Duodenal mucosa (tissue), 2 donors: ENCODE measurements around the gene DRC7.

Source experiments
- H3K27ac ChIP-seq: one replicate; pipeline ENCODE4 v1.7.0; 2013; ENCODE audit warnings: low read depth, low read length
- H3K27me3 ChIP-seq, 2 donors: one replicate each; pipeline ENCODE4 v1.7.0; 2013; ENCODE audit warnings: low read length in 2 of 2, control low read depth in 1 of 2; ENCODE audit not compliant: insufficient read depth in 2 of 2, control insufficient read depth in 1 of 2
- H3K36me3 ChIP-seq, 2 donors: one replicate each; pipeline ENCODE4 v1.7.0; 2013; ENCODE audit warnings: low read length in 2 of 2, control low read depth in 1 of 2; ENCODE audit not compliant: insufficient read depth in 2 of 2, control insufficient read depth in 1 of 2
- H3K4me1 ChIP-seq, 2 donors: one replicate each; pipeline ENCODE4 v1.7.0; 2013; ENCODE audit warnings: low read length in 2 of 2, control low read depth in 1 of 2; ENCODE audit not compliant: insufficient read depth in 2 of 2, control insufficient read depth in 1 of 2
- H3K4me3 ChIP-seq, 2 donors: one replicate each; pipeline ENCODE4 v1.7.0; 2013; ENCODE audit warnings: low read length in 2 of 2, low read depth in 1 of 2
- H3K9ac ChIP-seq, 2 donors: one replicate each; pipeline ENCODE4 v1.7.0; 2013; ENCODE audit warnings: low read length in 2 of 2, low read depth in 1 of 2
- H3K9me3 ChIP-seq, 2 donors: one replicate each; pipeline ENCODE4 v1.7.0; 2013; ENCODE audit warnings: low read length in 2 of 2, control low read depth in 1 of 2; ENCODE audit not compliant: control insufficient read depth in 1 of 2

DRC7 gene

DNA sequence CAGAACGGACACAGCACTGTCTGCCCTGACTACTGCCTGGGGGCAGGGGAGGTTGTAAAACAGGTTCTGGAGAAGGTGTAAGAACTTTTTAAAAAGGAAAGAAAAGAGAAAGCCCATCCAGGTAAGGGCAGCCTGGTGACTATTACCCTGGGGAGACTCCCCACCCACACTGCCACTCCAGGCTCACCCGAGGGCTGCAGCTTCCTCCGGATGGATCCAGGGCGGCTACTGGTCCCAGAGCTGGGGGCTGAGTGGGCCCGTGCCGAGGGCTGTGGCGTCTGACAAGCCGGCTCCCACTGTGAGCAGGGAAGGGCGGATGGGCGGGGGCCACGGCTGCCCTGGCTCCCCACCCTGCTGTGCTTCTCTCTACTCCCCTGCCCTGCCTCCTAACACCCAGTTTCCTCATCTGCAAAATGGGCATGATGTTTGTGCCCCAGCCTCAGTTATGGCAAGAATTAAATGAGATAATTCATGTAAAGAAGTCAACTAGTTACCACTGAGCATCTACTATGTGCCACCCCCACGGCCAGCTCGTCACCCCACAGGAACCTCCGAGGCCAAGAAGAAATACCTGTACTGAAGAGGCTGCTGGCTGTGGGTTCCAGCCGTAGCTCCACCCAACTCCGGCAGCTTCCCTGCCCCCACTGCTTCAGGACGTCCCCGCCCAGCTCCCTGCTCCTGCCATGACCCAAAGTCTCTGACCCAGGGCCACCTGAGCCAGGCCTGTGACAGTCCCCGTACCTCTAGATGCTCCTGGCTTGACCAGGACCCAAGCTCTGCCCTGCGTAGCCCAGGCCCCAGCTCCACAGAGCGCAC lies 65.1 kb downstream of the DRC7 start:
- Histone ChIP-seq H3K4me3 (no peak overlapping the region), H3K27ac (no peak overlapping the region), H3K36me3 (peaks cover 0 to 28% of the 10 kb centered on the region in 2 donors)

DNA sequence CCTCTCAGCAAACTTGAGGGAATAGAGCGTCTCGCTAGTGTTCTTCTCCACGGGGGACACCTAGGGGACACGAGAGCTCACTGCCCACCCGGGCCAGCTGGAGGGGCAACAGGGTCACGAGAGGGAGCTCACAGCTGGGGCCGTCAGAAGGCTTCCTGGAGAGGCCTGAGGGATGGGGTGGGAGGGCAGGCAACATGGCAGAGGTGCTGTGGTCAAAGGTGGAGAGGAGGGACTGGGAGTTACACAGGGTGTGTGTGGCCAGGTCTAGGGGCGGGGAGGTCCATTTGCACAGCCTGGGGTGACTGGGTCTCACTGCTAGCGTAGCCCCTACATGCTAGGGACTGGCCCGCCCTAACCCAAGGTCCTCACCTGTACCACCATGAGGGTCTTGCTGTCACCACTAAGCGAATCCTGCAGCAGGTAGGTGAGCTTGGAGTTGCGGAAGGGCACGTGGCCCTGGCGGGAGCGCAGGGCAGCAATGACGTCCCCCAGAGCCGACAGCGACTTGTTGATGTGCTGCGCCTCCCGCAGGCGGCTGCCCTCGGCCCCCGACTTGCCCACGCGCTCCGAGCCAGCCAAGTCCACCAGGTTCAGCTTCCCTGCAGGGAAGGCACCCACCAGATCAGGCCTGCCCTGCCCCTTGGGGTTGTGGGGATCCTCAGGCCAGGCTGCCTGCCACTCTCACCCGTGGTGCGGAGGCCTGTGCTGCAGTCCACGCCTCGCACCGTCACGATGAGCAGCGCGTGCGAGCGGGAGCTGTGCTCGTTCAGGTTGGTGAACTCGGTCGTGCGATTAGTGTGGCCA lies 66.0 kb downstream of the DRC7 start:
- peaks cover 0 to 4% of the 10 kb centered on the region in 2 donors for H3K4me1 ChIP-seq
- no peaks in the 10 kb centered on the region for H3K9me3 ChIP-seq
- peaks cover 0 to 20% of the 10 kb centered on the region in 2 donors for H3K36me3 ChIP-seq
- H3K4me3 ChIP-seq: no peak overlapping the region
- H3K27ac ChIP-seq: no peak overlapping the region
- no peaks in the 10 kb centered on the region for H3K27me3 ChIP-seq
- no peak overlapping the region for H3K9ac ChIP-seq

More for the DNA sequence above, 65.1 kb downstream of the DRC7 start:
- no peaks in the 10 kb centered on the region for H3K27me3 ChIP-seq
- H3K4me1 ChIP-seq: peaks cover 0 to 4% of the 10 kb centered on the region in 2 donors
- no peaks in the 10 kb centered on the region for H3K9me3 ChIP-seq
- no peak overlapping the region for H3K9ac ChIP-seq

DNA sequence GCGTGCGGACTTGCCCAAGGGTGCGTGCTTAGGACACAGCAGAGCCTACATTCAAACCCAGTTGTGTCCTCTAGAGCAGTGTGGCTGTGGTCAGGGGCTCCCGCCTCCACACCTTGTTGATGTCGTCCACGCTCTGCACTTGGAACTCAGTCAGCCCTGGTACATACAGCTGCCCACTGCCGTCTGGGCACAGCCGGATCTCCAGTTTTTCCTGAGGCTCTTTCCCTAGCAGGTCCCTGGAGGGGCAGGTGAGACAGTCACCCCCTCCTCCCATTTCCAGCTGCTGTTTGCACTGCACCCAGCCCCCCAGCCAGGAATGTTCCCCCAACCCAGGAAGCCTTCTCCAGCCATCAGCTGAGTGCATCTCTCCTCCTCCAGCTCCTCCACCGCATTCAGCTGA lies 66.7 kb downstream of the DRC7 start:
- Histone ChIP-seq H3K9ac (no peak overlapping the region), H3K9me3 (no peaks in the 10 kb centered on the region), H3K27me3 (no peaks in the 10 kb centered on the region), H3K4me3 (no peak overlapping the region), H3K4me1 (peaks cover 0 to 4% of the 10 kb centered on the region in 2 donors), H3K27ac (no peak overlapping the region), H3K36me3 (peaks cover 0 to 18% of the 10 kb centered on the region in 2 donors)

DNA sequence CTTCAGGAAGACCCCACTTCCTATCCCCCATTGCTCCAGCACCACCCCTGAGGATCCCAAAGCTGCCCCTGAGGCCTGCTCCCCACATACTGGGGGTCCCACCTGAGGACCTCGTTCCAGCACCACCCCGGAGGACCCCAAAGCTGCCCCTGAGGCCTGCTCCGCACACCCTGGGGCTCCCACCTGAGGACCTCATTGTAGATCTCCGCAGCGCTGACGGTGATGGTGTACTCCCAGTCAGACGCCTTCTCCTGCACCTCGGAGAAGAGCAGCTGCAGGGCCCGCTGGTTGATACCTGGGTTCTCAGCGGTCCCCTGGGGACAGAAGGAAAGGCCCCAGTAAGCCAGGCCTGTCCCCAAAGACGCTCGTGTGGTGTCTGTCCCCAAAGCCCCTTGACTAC lies 67.4 kb downstream of the DRC7 start:
- no peak overlapping the region for H3K4me3 ChIP-seq
- peaks cover 0 to 4% of the 10 kb centered on the region in 2 donors for H3K4me1 ChIP-seq
- peaks cover 0 to 17% of the 10 kb centered on the region in 2 donors for H3K36me3 ChIP-seq
- H3K9ac ChIP-seq: no peak overlapping the region
- no peak overlapping the region for H3K27ac ChIP-seq
- H3K27me3 ChIP-seq: no peaks in the 10 kb centered on the region
- H3K9me3 ChIP-seq: no peaks in the 10 kb centered on the region

DNA sequence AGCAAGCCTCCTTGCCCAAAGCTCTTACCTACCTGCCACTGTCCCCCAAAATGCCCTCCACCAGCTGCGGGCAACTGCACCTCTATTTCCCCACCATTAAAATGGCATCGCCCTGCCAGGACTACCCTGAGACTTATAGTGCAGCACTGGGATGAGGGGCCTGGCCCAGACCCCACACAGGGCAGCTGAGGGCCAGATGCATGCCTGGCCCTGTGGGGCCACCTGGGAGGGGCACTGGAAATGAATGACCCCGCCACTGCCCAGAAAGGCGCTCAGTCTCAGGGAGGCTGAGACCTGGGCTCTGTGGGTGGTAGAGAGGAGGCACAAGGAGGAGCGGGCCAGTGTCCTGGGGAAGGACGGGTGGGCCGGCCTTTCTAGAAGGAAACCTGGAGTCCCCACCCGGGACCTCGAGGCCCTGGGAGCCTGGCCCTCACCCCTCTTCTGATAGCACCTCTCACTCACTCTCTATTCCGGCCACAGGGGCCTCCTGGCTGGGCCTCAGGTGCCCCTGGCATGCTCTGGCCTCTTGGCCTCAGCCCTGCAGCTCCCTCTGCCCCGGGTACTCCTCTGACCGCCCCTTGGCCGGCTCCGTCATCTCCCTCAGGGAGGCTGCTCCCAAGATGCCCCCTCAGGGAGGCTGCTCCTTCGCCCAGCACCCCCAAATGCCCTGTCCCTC lies 67.9 kb downstream of the DRC7 start:
- H3K9ac ChIP-seq: no peak overlapping the region
- peaks cover 0 to under 1% of the 10 kb centered on the region in 2 donors for H3K4me1 ChIP-seq
- H3K9me3 ChIP-seq: no peaks in the 10 kb centered on the region
- no peak overlapping the region for H3K4me3 ChIP-seq
- peaks cover 0 to 23% of the 10 kb centered on the region in 2 donors for H3K36me3 ChIP-seq
- H3K27ac ChIP-seq: no peak overlapping the region
- no peaks in the 10 kb centered on the region for H3K27me3 ChIP-seq

DNA sequence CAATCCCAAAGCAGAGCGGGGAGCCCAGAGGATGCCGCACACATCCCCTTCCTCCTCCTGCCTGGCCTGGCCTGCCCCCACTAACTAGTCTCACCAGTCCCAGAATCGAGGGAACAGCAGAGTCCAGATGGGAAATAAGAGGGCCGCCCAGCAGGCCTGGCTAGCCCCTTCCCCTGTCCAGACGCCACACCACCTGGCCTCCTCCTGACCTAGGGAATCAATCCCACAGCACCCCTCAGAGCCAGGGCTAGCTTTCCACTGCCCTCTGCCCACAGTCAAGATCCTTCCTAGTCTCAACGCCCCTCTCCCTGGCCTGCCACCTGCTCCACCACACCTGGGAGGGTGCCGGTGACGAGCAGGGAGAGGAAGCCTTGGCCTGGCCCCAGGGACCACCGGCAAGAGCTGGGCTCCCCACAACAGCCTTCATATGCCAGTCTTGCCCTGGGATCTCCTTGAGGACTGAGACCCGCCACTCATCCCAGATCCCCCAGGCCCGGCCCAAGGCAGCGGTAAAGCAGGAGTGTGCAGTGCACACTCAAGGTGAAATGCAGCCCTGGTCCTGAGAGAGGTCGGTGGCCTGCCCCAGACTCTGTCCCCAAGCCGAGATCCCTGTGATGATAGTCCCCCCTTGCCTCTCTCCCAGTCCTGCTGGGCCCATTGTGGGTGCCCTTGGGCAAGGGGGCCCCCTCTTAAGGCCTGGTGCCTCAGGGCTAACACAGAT lies 68.8 kb downstream of the DRC7 start:
- peaks cover 0 to 20% of the 10 kb centered on the region in 2 donors for H3K36me3 ChIP-seq
- no peak overlapping the region for H3K27ac ChIP-seq
- no peak overlapping the region for H3K9ac ChIP-seq
- H3K9me3 ChIP-seq: no peaks in the 10 kb centered on the region
- H3K4me1 ChIP-seq: no peaks in the 10 kb centered on the region
- H3K4me3 ChIP-seq: no peak overlapping the region
- H3K27me3 ChIP-seq: no peaks in the 10 kb centered on the region

DNA sequence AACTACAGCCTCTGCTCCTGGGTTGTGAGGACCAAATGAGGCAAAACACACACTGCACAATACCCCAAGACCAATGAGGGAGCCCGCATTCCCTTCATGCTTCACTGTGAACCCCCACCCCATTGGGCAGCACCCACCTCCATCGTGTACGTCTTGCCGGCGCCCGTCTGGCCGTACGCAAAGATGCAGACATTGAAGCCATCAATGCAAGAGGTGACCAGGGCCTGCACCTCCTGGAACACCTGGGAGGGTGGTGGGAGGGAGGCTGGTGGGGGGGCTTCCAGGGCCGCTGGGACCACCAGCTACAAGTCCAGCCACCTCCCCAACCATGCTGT lies 69.4 kb downstream of the DRC7 start:
- Histone ChIP-seq H3K9me3 (no peaks in the 10 kb centered on the region), H3K27ac (no peak overlapping the region), H3K4me1 (no peaks in the 10 kb centered on the region), H3K4me3 (no peak overlapping the region), H3K9ac (no peak overlapping the region), H3K27me3 (no peaks in the 10 kb centered on the region), H3K36me3 (peaks cover 0 to 20% of the 10 kb centered on the region in 2 donors)

DNA sequence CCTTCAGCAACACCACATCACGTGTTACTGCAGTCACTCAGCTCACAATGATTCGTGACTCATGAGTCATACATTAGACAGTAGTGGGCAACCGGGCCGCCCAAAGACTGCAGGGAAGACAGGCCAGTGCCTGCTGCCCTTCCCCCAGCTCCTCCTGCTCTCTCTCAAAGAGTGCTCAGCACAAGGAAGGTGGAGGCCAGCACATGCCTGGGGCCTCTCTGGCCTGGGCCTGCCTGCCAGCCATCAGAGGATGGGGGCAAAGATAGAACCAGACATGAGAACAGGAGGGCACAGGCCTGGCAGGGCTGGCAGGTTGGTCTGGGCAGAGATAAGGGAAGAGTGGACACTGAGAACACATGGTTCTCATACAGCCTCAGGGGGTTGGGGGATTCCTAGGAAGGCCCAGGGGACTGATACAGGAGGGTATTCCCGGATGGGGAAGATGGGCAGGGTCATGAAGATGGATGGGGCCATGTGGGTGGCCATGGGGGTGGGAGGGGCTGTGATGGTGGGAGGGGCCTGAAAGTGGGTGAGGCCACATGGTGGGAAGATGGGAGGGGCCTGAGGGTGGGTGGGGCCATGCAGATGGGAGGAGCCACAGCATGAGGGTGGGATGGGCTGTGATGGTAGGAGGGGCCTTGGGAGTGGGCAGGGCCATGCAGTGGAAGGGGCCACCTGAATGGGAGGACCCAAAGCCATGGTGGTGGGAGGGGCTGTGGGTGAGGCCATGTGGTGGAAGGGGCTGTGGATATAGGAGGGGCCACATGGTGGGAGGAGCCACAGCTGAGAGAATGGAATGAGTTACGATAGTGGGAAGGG lies 69.9 kb downstream of the DRC7 start:
- no peak overlapping the region for H3K27ac ChIP-seq
- no peak overlapping the region for H3K9ac ChIP-seq
- no peaks in the 10 kb centered on the region for H3K9me3 ChIP-seq
- H3K4me1 ChIP-seq: no peaks in the 10 kb centered on the region
- peaks cover 0 to 20% of the 10 kb centered on the region in 2 donors for H3K36me3 ChIP-seq
- no peaks in the 10 kb centered on the region for H3K27me3 ChIP-seq
- H3K4me3 ChIP-seq: no peak overlapping the region

DNA sequence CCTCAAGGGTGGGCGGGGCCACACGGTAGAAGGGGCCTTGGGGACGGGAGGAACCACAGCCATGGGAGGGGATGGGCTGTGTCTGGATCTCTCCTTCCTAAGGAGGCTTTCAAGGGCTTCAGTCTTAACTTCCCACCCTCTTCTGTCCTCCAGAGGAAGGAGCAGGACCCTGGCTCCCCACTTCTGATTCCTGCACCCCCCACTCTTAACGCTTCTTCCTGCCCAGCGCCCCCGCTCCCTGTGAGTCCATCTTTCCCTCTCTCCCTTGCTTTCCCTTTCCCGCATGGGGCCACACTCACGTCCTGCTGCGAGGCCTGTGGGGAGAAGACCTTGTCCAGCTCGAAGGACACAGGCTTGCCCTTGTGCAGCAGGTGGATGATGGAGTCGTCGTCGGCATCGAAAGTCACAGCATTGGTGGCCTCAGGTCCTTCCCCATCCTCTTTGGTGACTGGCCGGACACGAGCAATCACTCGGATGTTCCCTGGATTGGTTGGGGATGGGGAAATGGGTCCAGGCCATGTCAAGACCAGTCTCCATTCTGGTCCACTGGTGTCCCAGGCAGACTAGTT lies 70.6 kb downstream of the DRC7 start:
- H3K27me3 ChIP-seq: no peaks in the 10 kb centered on the region
- H3K27ac ChIP-seq: no peak overlapping the region
- no peaks in the 10 kb centered on the region for H3K9me3 ChIP-seq
- H3K9ac ChIP-seq: no peak overlapping the region
- peaks cover 0 to 23% of the 10 kb centered on the region in 2 donors for H3K36me3 ChIP-seq
- H3K4me3 ChIP-seq: no peak overlapping the region
- H3K4me1 ChIP-seq: no peaks in the 10 kb centered on the region
